HCT116 (cell line): ENCODE measurements around the gene POLG. TPM values are rescaled to one million over a fixed set of nuclear protein-coding genes. Genes with fewer than 3 reads are reported as not detected.

Experiments used
- ATAC-seq: fragments of 200-7000 bp; cut with Tn5 transposase; 2 replicates; pipeline ENCODE4 v1.9.1; 2020; ENCODE audit warnings: mild to moderate bottlenecking, moderate library complexity
- BruUV-seq: library from RNA; stranded (reverse); fragments of 400-500 nt; replicated peaks from 2 replicates; lab custom pipeline; 2021; lab: Mats Ljungman, UMichigan
- CTCF ChIA-PET: fragments of 300-600 bp; sonication (Branson Sonifier 250); formaldehyde crosslinking; loops from one replicate; lab custom pipeline; 2021; ENCODE audit warnings: antibody characterized with exemption; lab: Charles Lee
- POLR2A ChIA-PET: fragments of 300-600, 350-600 bp; sonication (Branson Sonifier 250); formaldehyde crosslinking; loops from one replicate; lab custom pipeline; 2021; ENCODE audit warnings: antibody characterized with exemption; lab: Charles Lee
- RAD21 ChIA-PET, 2 experiments: fragments of 300-600 bp; sonication (Branson Sonifier 250); formaldehyde crosslinking; loops; one replicate each; lab custom pipeline; 2023; ENCODE audit warnings: low total read pairs in 2 of 2; ENCODE audit not compliant: uncharacterized antibody in 2 of 2, unreplicated experiment in 2 of 2, low non-redundant PET in 1 of 2; lab: Charles Lee
- DNase-seq: peaks from one replicate; pipeline ENCODE4 v3.0.0-alpha.2; 2010; ENCODE audit warnings: low read depth, low spot score
- H2AFZ ChIP-seq: fragments of 200-600 bp; shearing (Covaris generic), sonication (generic); 2 replicates; pipeline ENCODE4 v1.6.1; 2017; ENCODE audit warnings: low read depth, mixed run types, mixed read lengths, antibody characterized with exemption, low read length; ENCODE audit not compliant: poor library complexity, severe bottlenecking
- H3K27ac ChIP-seq: 2 replicates; pipeline ENCODE4 v1.5.1; 2012; ENCODE audit warnings: low read depth, low read length
- H3K27me3 ChIP-seq: fragments of 200-600 bp; sonication (generic); 2 replicates; pipeline ENCODE4 v1.6.1; 2016; ENCODE audit warnings: mixed run types, low read length, mixed read lengths; ENCODE audit not compliant: insufficient read depth
- H3K36me3 ChIP-seq, 2 experiments: fragments of 200-500 bp in 1 of 2; fragments of 200-600 bp in 1 of 2; sonication (Bioruptor generic) in 1 of 2; sonication (generic) in 1 of 2; 2 replicates each; pipeline versions ENCODE4 v1.5.1 to v1.6.1; 2014 to 2016; ENCODE audit warnings: low read length in 2 of 2, inconsistent platforms in 1 of 2, mixed read lengths in 1 of 2, mixed run types in 1 of 2; ENCODE audit not compliant: insufficient read depth in 2 of 2, control insufficient read depth in 1 of 2
- H3K4me1 ChIP-seq, 2 experiments: fragments of 200-600 bp in 1 of 2; sonication (generic) in 1 of 2; 2 replicates each; pipeline versions ENCODE4 v1.5.1 to v1.6.1; 2012 to 2017; ENCODE audit warnings: low read length in 2 of 2, inconsistent platforms in 1 of 2, mild to moderate bottlenecking in 1 of 2, mixed read lengths in 1 of 2, mixed run types in 1 of 2, moderate library complexity in 1 of 2; ENCODE audit not compliant: insufficient read depth in 2 of 2, control insufficient read depth in 1 of 2
- H3K4me2 ChIP-seq: fragments of 200-600 bp; sonication (generic); 2 replicates; pipeline ENCODE4 v1.6.1; 2017; ENCODE audit warnings: mixed run types, low read length, mixed read lengths
- H3K4me3 ChIP-seq, 2 experiments: fragments of 200-600 bp in 1 of 2; sonication (generic) in 1 of 2; replicated peaks in 1 of 2; 2 replicates each; pipeline ENCODE4 v1.5.1; 2011 to 2016; ENCODE audit warnings: low read length in 2 of 2, control low read depth in 1 of 2, low read depth in 1 of 2, mild to moderate bottlenecking in 1 of 2, mixed read lengths in 1 of 2, mixed run types in 1 of 2
- H3K79me2 ChIP-seq: fragments of 200-600 bp; sonication (generic); 2 replicates; pipeline ENCODE4 v1.6.1; 2017; ENCODE audit warnings: mild to moderate bottlenecking, mixed run types, low read length, moderate library complexity, mixed read lengths; ENCODE audit not compliant: insufficient read depth
- H3K9ac ChIP-seq: fragments of 200-600 bp; sonication (generic); 2 replicates; pipeline ENCODE4 v1.6.1; 2016; ENCODE audit warnings: low read length, mixed read lengths
- H3K9me2 ChIP-seq: fragments of 200-600 bp; sonication (generic), shearing (Covaris generic); 2 replicates; pipeline ENCODE4 v1.6.1; 2017; ENCODE audit warnings: mixed run types, mild to moderate bottlenecking, moderate library complexity; ENCODE audit not compliant: insufficient read depth
- H3K9me3 ChIP-seq, 2 experiments: fragments of 200-500 bp in 1 of 2; fragments of 200-600 bp in 1 of 2; sonication (Bioruptor generic) in 1 of 2; sonication (generic) in 1 of 2; 2 replicates each; pipeline ENCODE4 v1.6.1; 2014 to 2017; ENCODE audit warnings: low read length in 2 of 2, mixed read lengths in 2 of 2, inconsistent platforms in 1 of 2, low read depth in 1 of 2, mild to moderate bottlenecking in 1 of 2, mixed run types in 1 of 2, moderate library complexity in 1 of 2; ENCODE audit not compliant: control insufficient read depth in 1 of 2, insufficient read depth in 1 of 2
- H4K20me1 ChIP-seq: fragments of 200-600 bp; sonication (generic), shearing (Covaris generic); 2 replicates; pipeline ENCODE4 v1.6.1; 2017; ENCODE audit warnings: mixed run types, mild to moderate bottlenecking, moderate library complexity; ENCODE audit not compliant: insufficient read depth
- ATF3 ChIP-seq: IDR thresholded peaks from 2 replicates; pipeline ENCODE4 v1.6.1; 2012
- CBX3 ChIP-seq: IDR thresholded peaks from 2 replicates; pipeline ENCODE4 v1.6.1; 2012; ENCODE audit warnings: low read depth
- CEBPB ChIP-seq: IDR thresholded peaks from 2 replicates; pipeline ENCODE4 v1.6.1; 2012; ENCODE audit warnings: low read depth
- EGR1 ChIP-seq: IDR thresholded peaks from 2 replicates; pipeline ENCODE4 v1.6.1; 2012; ENCODE audit warnings: low read depth
- ELF1 ChIP-seq: IDR thresholded peaks from 2 replicates; pipeline ENCODE4 v1.6.1; 2012; ENCODE audit warnings: low read depth, borderline replicate concordance
- EZH2 ChIP-seq: fragments of 200-600 bp; sonication (generic); IDR thresholded peaks from 2 replicates; pipeline ENCODE4 v1.6.1; 2017; ENCODE audit warnings: antibody characterized with exemption, mixed run types
- EZH2phosphoT487 ChIP-seq: fragments of 200-600 bp; IDR thresholded peaks from 2 replicates; pipeline ENCODE4 v1.6.1; 2018; ENCODE audit warnings: antibody characterized with exemption, borderline replicate concordance
- FOSL1 ChIP-seq: IDR thresholded peaks from 2 replicates; pipeline ENCODE4 v1.6.1; 2012; ENCODE audit warnings: low read depth
- JUND ChIP-seq: IDR thresholded peaks from 2 replicates; pipeline ENCODE4 v1.6.1; 2012
- MAX ChIP-seq: IDR thresholded peaks from 2 replicates; pipeline ENCODE4 v1.6.1; 2012
- POLR2A ChIP-seq: IDR thresholded peaks from 2 replicates; pipeline ENCODE4 v1.7.0; 2011; ENCODE audit warnings: borderline replicate concordance; ENCODE audit not compliant: insufficient read depth, insufficient read length; ENCODE audit errors: extremely low read depth
- POLR2AphosphoS5 ChIP-seq: IDR thresholded peaks from 2 replicates; pipeline ENCODE4 v1.6.1; 2011; ENCODE audit warnings: mild to moderate bottlenecking, low read depth, low read length, moderate library complexity
- RAD21 ChIP-seq: IDR thresholded peaks from 2 replicates; pipeline ENCODE4 v1.6.1; 2012; ENCODE audit warnings: low read depth, mild to moderate bottlenecking
- SIN3A ChIP-seq: IDR thresholded peaks from 2 replicates; pipeline ENCODE4 v1.6.1; 2012; ENCODE audit warnings: low read depth
- SP1 ChIP-seq: IDR thresholded peaks from 2 replicates; pipeline ENCODE4 v1.6.1; 2012; ENCODE audit warnings: low read depth
- SRF ChIP-seq: IDR thresholded peaks from 2 replicates; pipeline ENCODE4 v1.6.1; 2012; ENCODE audit warnings: low read depth
- TCF7L2 ChIP-seq: IDR thresholded peaks from 2 replicates; pipeline ENCODE4 v1.7.0; 2011; ENCODE audit warnings: borderline replicate concordance, inconsistent platforms; ENCODE audit not compliant: insufficient read depth, insufficient read length; ENCODE audit errors: extremely low read depth
- YY1 ChIP-seq: IDR thresholded peaks from 2 replicates; pipeline ENCODE4 v1.6.1; 2011; ENCODE audit warnings: low read length, low read depth, moderate library complexity, mild to moderate bottlenecking; ENCODE audit not compliant: insufficient replicate concordance; ENCODE audit errors: extremely low read depth
- ZFX ChIP-seq: fragments of 450-650 bp; IDR thresholded peaks from 2 replicates; pipeline ENCODE4 v1.6.1; 2017
- intact Hi-C: fragments of 100-400 bp; cut with micrococcal nuclease; formaldehyde crosslinking; loops from 2 replicates; pipeline ENCODE4 v1.10.0; 2022
- total RNA-seq: library from RNA; stranded (reverse); gene quantifications from one replicate; pipeline ENCODE4 v1.2.1, GENCODE V29; 2021; ENCODE audit not compliant: unreplicated experiment
- TF ChIP-seq, protein P1 (sequence below): IDR thresholded peaks from 2 replicates; pipeline ENCODE4 v1.6.1; 2011; ENCODE audit warnings: mild to moderate bottlenecking, low read length, moderate library complexity; ENCODE audit not compliant: insufficient replicate concordance; ENCODE audit errors: extremely low read depth

Gene POLG
- total RNA-seq, 1 experiment from 2014 or later = 72.7 TPM

- H3K4me1 ChIP-seq = peaks cover 0 to 5% of the 10 kb centered on the region in 2 experiments; a peak in 1 of 4 replicates
Observed at GRCh38 chr15:89363770-89364169, 29.1 kb upstream of the POLG start.

GRCh38 chr15:89363133-89363532 is 28.5 kb upstream of the POLG start:
- no peaks in the 10 kb centered on the region for H3K9me3 ChIP-seq
- no peak for ATAC-seq
- no TSS peak for BruUV-seq
- DNase-seq = no peak
- ChIA-PET POLR2A (no interaction called here), RAD21 (no interaction called here), CTCF (no interaction called here)
- H4K20me1 ChIP-seq = no peaks in the 10 kb centered on the region
- no peak overlapping the region for H3K4me3 ChIP-seq
- H3K4me2 ChIP-seq = no peak overlapping the region
- H3K9me2 ChIP-seq = no peaks in the 10 kb centered on the region
- intact Hi-C loops = no loop called here
- H3K27ac ChIP-seq = no peak overlapping the region
- no peaks in the 10 kb centered on the region for H3K79me2 ChIP-seq
- peaks cover 6% of the 10 kb centered on the region; the same call in 1 of the 2 replicates for H3K27me3 ChIP-seq
- H3K36me3 ChIP-seq = no peaks in the 10 kb centered on the region
- peaks cover 2 to 10% of the 10 kb centered on the region in 2 experiments; a peak in 1 of 4 replicates for H3K4me1 ChIP-seq
- no peak overlapping the region for H2AFZ ChIP-seq
- H3K9ac ChIP-seq = no peak overlapping the region
- no peak for TF ChIP-seq CEBPB
- no peak for TF ChIP-seq ATF3
- no peak for TF ChIP-seq MAX
- no peak for TF ChIP-seq ZFX
- TF ChIP-seq POLR2A = no peak
- TF ChIP-seq CBX3 = no peak
- no peak for TF ChIP-seq POLR2AphosphoS5
- TF ChIP-seq TCF7L2 = no peak
- no peak for TF ChIP-seq EZH2phosphoT487
- TF ChIP-seq, protein P1, sequence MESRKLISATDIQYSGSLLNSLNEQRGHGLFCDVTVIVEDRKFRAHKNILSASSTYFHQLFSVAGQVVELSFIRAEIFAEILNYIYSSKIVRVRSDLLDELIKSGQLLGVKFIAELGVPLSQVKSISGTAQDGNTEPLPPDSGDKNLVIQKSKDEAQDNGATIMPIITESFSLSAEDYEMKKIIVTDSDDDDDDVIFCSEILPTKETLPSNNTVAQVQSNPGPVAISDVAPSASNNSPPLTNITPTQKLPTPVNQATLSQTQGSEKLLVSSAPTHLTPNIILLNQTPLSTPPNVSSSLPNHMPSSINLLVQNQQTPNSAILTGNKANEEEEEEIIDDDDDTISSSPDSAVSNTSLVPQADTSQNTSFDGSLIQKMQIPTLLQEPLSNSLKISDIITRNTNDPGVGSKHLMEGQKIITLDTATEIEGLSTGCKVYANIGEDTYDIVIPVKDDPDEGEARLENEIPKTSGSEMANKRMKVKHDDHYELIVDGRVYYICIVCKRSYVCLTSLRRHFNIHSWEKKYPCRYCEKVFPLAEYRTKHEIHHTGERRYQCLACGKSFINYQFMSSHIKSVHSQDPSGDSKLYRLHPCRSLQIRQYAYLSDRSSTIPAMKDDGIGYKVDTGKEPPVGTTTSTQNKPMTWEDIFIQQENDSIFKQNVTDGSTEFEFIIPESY = no peak
- TF ChIP-seq SIN3A = no peak
- TF ChIP-seq EZH2 = no peak
- TF ChIP-seq RAD21 = no peak
- TF ChIP-seq FOSL1 = no peak
- TF ChIP-seq ELF1 = no peak

More at GRCh38 chr15:89363770-89364169, 29.1 kb upstream of the POLG start:
- Histone ChIP-seq H4K20me1 (no peaks in the 10 kb centered on the region), H2AFZ (no peak overlapping the region), H3K79me2 (no peaks in the 10 kb centered on the region), H3K9me2 (no peaks in the 10 kb centered on the region), H3K4me3 (no peak overlapping the region), H3K9ac (no peak overlapping the region), H3K27me3 (peaks cover 6% of the 10 kb centered on the region; the same call in 1 of the 2 replicates), H3K27ac (no peak overlapping the region), H3K9me3 (no peaks in the 10 kb centered on the region), H3K36me3 (no peaks in the 10 kb centered on the region), H3K4me2 (no peak overlapping the region)
- TF ChIP-seq MAX (no peak), TCF7L2 (no peak), FOSL1 (no peak), ZFX (no peak), ELF1 (no peak), SP1 (no peak), SRF (no peak), EGR1 (no peak), JUND (no peak), EZH2phosphoT487 (no peak), POLR2AphosphoS5 (no peak), RAD21 (no peak), EZH2 (no peak), YY1 (no peak)
- intact Hi-C loops = no loop called here
- ATAC-seq (no peak), DNase-seq (no peak)
- ChIA-PET POLR2A (no interaction called here), RAD21 (no interaction called here), CTCF (no interaction called here)
- no TSS peak for BruUV-seq
